Liver (tissue), 9 donors: ENCODE results near the gene GAN. TPM values are rescaled to one million over a fixed set of nuclear protein-coding genes. Genes with fewer than 3 reads are reported as not detected.

Experiments
- DNase-seq: peaks from one replicate; pipeline ENCODE4 v3.0.0-alpha.2; 2017; ENCODE audit warnings: low spot score
- H3K27ac ChIP-seq, 2 donors: one replicate each; pipeline ENCODE4 v1.7.0; 2013; ENCODE audit warnings: inconsistent platforms in 2 of 2, low read length in 2 of 2, control low read depth in 1 of 2, low read depth in 1 of 2, mild to moderate bottlenecking in 1 of 2
- H3K27me3 ChIP-seq, 4 donors: one replicate each; pipeline versions ENCODE4 v1.6.1 to v1.7.0; 2013; ENCODE audit warnings: low read length in 3 of 4, inconsistent platforms in 1 of 4, mild to moderate bottlenecking in 1 of 4, moderate library complexity in 1 of 4; ENCODE audit not compliant: control insufficient read depth in 4 of 4, insufficient read depth in 4 of 4
- H3K36me3 ChIP-seq, 4 donors: one replicate each; pipeline versions ENCODE4 v1.6.1 to v1.7.0; 2013; ENCODE audit warnings: low read length in 3 of 4, mild to moderate bottlenecking in 3 of 4, low read depth in 1 of 4, moderate library complexity in 1 of 4; ENCODE audit not compliant: control insufficient read depth in 4 of 4, insufficient read depth in 3 of 4
- H3K4me1 ChIP-seq, 4 donors: one replicate each; pipeline versions ENCODE4 v1.6.1 to v1.7.0; 2013; ENCODE audit warnings: low read length in 3 of 4, mild to moderate bottlenecking in 3 of 4, moderate library complexity in 1 of 4; ENCODE audit not compliant: control insufficient read depth in 4 of 4, insufficient read depth in 4 of 4
- H3K4me3 ChIP-seq, 3 donors: one replicate each; pipeline versions ENCODE4 v1.6.1 to v1.7.0; 2013; ENCODE audit warnings: low read length in 3 of 3, control low read depth in 1 of 3, low read depth in 1 of 3, mild to moderate bottlenecking in 1 of 3
- H3K9ac ChIP-seq, 2 donors: one replicate each; pipeline ENCODE4 v1.7.0; 2013; ENCODE audit warnings: low read length in 2 of 2, mild to moderate bottlenecking in 2 of 2, moderate library complexity in 2 of 2, control low read depth in 1 of 2, low read depth in 1 of 2
- H3K9me3 ChIP-seq, 4 donors: one replicate each; pipeline versions ENCODE4 v1.6.1 to v1.7.0; 2013; ENCODE audit warnings: low read length in 3 of 4; ENCODE audit not compliant: control insufficient read depth in 4 of 4
- CTCF ChIP-seq: fragments of 150-350 bp; IDR thresholded peaks from 2 replicates; pipeline ENCODE4 v1.5.1; 2017; ENCODE audit warnings: improper control_type of control experiment, low read depth, low read length; ENCODE audit not compliant: missing input control
- EGR1 ChIP-seq, 2 donors: IDR thresholded peaks; 2 replicates each; pipeline ENCODE4 v1.6.1; 2016 to 2018; ENCODE audit warnings: antibody characterized with exemption in 2 of 2, low read depth in 2 of 2
- FOXA1 ChIP-seq: IDR thresholded peaks from 2 replicates; pipeline ENCODE4 v1.6.1; 2016; ENCODE audit warnings: antibody characterized with exemption
- FOXA2 ChIP-seq: IDR thresholded peaks from 2 replicates; pipeline ENCODE4 v1.6.1; 2016; ENCODE audit warnings: antibody characterized with exemption
- GABPA ChIP-seq, 2 donors: IDR thresholded peaks in 1 of 2; conservative IDR thresholded peaks in 1 of 2; 2 replicates each; pipeline ENCODE4 v1.6.1; 2016; ENCODE audit warnings: antibody characterized with exemption in 2 of 2, mild to moderate bottlenecking in 1 of 2, moderate library complexity in 1 of 2
- HNF4A ChIP-seq, 2 donors: conservative IDR thresholded peaks; 2 replicates each; pipeline ENCODE4 v1.6.1; 2016; ENCODE audit warnings: antibody characterized with exemption in 2 of 2, mild to moderate bottlenecking in 2 of 2
- JUND ChIP-seq, 2 donors: IDR thresholded peaks; 2 replicates each; pipeline ENCODE4 v1.6.1; 2016; ENCODE audit warnings: antibody characterized with exemption in 2 of 2
- MAX ChIP-seq: IDR thresholded peaks from 2 replicates; pipeline ENCODE4 v1.6.1; 2016; ENCODE audit warnings: antibody characterized with exemption
- RAD21 ChIP-seq, 2 donors: IDR thresholded peaks; 2 replicates each; pipeline ENCODE4 v1.6.1; 2016; ENCODE audit warnings: antibody characterized with exemption in 2 of 2, mild to moderate bottlenecking in 2 of 2
- REST ChIP-seq: IDR thresholded peaks from 2 replicates; pipeline ENCODE4 v1.6.1; 2016; ENCODE audit warnings: antibody characterized with exemption, mild to moderate bottlenecking
- SP1 ChIP-seq: IDR thresholded peaks from 2 replicates; pipeline ENCODE4 v1.6.1; 2018; ENCODE audit warnings: antibody characterized with exemption, mild to moderate bottlenecking
- TAF1 ChIP-seq: conservative IDR thresholded peaks from 2 replicates; pipeline ENCODE4 v1.6.1; 2016; ENCODE audit warnings: antibody characterized with exemption, mild to moderate bottlenecking
- ZBTB33 ChIP-seq: IDR thresholded peaks from 2 replicates; pipeline ENCODE4 v1.6.1; 2016; ENCODE audit warnings: antibody characterized with exemption
- WGBS: extraction: QIAGEN DNeasy Blood & Tissue Kit; methylation state at CpG from one replicate; pipeline ENCODE4 v1.1.7; 2013; 5-methylcytosine and 5-hydroxymethylcytosine counted together
- polyA plus RNA-seq, 2 donors: library from polyadenylated mRNA; stranded (reverse) in 1 of 2; unstranded in 1 of 2; fragments of 200-250 nt in 1 of 2; fragments of >200 nt in 1 of 2; fragmentation: Nextera tagmentation in 1 of 2; extraction: Ambion mirVana in 1 of 2; gene quantifications; one replicate each; pipeline versions ENCODE4 v1.2.1 to v1.2.3, GENCODE V29; 2013 to 2015
- total RNA-seq, 2 donors: library from RNA; depleted of rRNA; stranded (reverse); fragments of >200 nt; gene quantifications; one replicate each; pipeline ENCODE4 v1.2.3, GENCODE V29; 2014
- TF ChIP-seq, protein P1 (sequence below): IDR thresholded peaks from 2 replicates; pipeline ENCODE4 v1.6.1; 2016; ENCODE audit warnings: antibody characterized with exemption
- donor health status: healthy.
- donor health status: healthy.
- donor health status: healthy.
- donor health status: healthy.
- donor health status: healthy.

The GAN gene
- total and polyA plus RNA-seq, 4 donors, result 0.33 to 5.5 (median 1.5) TPM

DNA sequence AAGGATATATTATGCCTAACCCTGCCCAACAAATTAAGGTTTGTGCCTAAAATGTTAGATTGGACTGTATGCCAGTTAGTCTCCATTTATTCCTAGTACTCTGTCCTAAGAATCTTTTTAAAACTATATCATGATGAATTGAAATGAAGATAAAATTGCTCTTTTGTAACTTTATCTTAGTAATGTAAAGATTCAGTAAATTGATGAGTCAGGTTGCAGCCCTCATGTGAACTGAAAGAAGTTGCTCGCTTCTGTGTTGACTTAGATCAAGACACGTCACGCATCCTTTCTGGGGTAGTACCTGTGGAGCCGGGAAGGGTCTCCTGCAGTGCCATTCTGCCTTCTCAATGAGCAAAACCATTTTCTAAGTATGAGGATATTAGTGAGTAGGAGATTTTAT, 63.3 kb downstream of the GAN start:
- no peak overlapping the region for H3K4me3 ChIP-seq
- H3K27ac ChIP-seq, result no peak overlapping the region
- DNase-seq, result no peak
- peaks cover 2 to 22% (median 15%) of the 10 kb centered on the region in 4 donors for H3K36me3 ChIP-seq
- no peak overlapping the region for H3K9ac ChIP-seq
- no peaks in the 10 kb centered on the region for H3K27me3 ChIP-seq
- TF ChIP-seq CTCF, result no peak
- no peak for TF ChIP-seq HNF4A (conservative IDR thresholded peaks at IDR 0.05)
- no peak for TF ChIP-seq GABPA (IDR thresholded peaks at IDR 0.05 in 1 of 2, conservative IDR thresholded peaks at IDR 0.05 in 1 of 2)
- TF ChIP-seq RAD21 (IDR thresholded peaks at IDR 0.05), result no peak
- no peak for TF ChIP-seq JUND (IDR thresholded peaks at IDR 0.05)
- TF ChIP-seq TAF1, result no peak
- TF ChIP-seq EGR1 (IDR thresholded peaks at IDR 0.05; ENCODE audit: low read depth in 2 of 2), result no peak
- TF ChIP-seq MAX, result no peak
- TF ChIP-seq, protein P1, sequence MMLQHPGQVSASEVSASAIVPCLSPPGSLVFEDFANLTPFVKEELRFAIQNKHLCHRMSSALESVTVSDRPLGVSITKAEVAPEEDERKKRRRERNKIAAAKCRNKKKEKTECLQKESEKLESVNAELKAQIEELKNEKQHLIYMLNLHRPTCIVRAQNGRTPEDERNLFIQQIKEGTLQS, result no peak
- TF ChIP-seq SP1, result no peak
- 95% methylated on average over 4 of the region's 4 CpGs for WGBS
- no peaks in the 10 kb centered on the region for H3K4me1 ChIP-seq
- no peaks in the 10 kb centered on the region for H3K9me3 ChIP-seq

GRCh38 chr16:81380932-81381331, 66.2 kb downstream of the GAN start:
- H3K36me3 ChIP-seq, result peaks cover 2 to 22% (median 15%) of the 10 kb centered on the region in 4 donors
- H3K4me3 ChIP-seq, result no peak overlapping the region
- 93% methylated on average over 3 of the region's 3 CpGs for WGBS
- H3K27me3 ChIP-seq, result no peaks in the 10 kb centered on the region
- H3K9ac ChIP-seq, result no peak overlapping the region
- H3K4me1 ChIP-seq, result no peaks in the 10 kb centered on the region
- no peak for DNase-seq
- H3K27ac ChIP-seq, result no peak overlapping the region
- no peaks in the 10 kb centered on the region for H3K9me3 ChIP-seq
- TF ChIP-seq FOXA1 (no peak), TAF1 (no peak), ZBTB33 (no peak), SP1 (no peak), JUND (IDR thresholded peaks at IDR 0.05) (no peak), FOXA2 (no peak), REST (no peak), CTCF (no peak)
